Liver (tissue), 9 donors: Measurements from ENCODE around the gene MSI2. TPM values are rescaled to one million over a fixed set of nuclear protein-coding genes. Genes with fewer than 3 reads are reported as not detected.

Experiments used
- DNase-seq: peaks from one replicate; pipeline ENCODE4 v3.0.0-alpha.2; 2017; ENCODE audit warnings: low spot score
- H3K27ac ChIP-seq, 2 donors: one replicate each; pipeline ENCODE4 v1.7.0; 2013; ENCODE audit warnings: inconsistent platforms in 2 of 2, low read length in 2 of 2, control low read depth in 1 of 2, low read depth in 1 of 2, mild to moderate bottlenecking in 1 of 2
- H3K27me3 ChIP-seq, 4 donors: one replicate each; pipeline versions ENCODE4 v1.6.1 to v1.7.0; 2013; ENCODE audit warnings: low read length in 3 of 4, inconsistent platforms in 1 of 4, mild to moderate bottlenecking in 1 of 4, moderate library complexity in 1 of 4; ENCODE audit not compliant: control insufficient read depth in 4 of 4, insufficient read depth in 4 of 4
- H3K36me3 ChIP-seq, 4 donors: one replicate each; pipeline versions ENCODE4 v1.6.1 to v1.7.0; 2013; ENCODE audit warnings: low read length in 3 of 4, mild to moderate bottlenecking in 3 of 4, low read depth in 1 of 4, moderate library complexity in 1 of 4; ENCODE audit not compliant: control insufficient read depth in 4 of 4, insufficient read depth in 3 of 4
- H3K4me1 ChIP-seq, 4 donors: one replicate each; pipeline versions ENCODE4 v1.6.1 to v1.7.0; 2013; ENCODE audit warnings: low read length in 3 of 4, mild to moderate bottlenecking in 3 of 4, moderate library complexity in 1 of 4; ENCODE audit not compliant: control insufficient read depth in 4 of 4, insufficient read depth in 4 of 4
- H3K4me3 ChIP-seq, 3 donors: one replicate each; pipeline versions ENCODE4 v1.6.1 to v1.7.0; 2013; ENCODE audit warnings: low read length in 3 of 3, control low read depth in 1 of 3, low read depth in 1 of 3, mild to moderate bottlenecking in 1 of 3
- H3K9ac ChIP-seq, 2 donors: one replicate each; pipeline ENCODE4 v1.7.0; 2013; ENCODE audit warnings: low read length in 2 of 2, mild to moderate bottlenecking in 2 of 2, moderate library complexity in 2 of 2, control low read depth in 1 of 2, low read depth in 1 of 2
- H3K9me3 ChIP-seq, 4 donors: one replicate each; pipeline versions ENCODE4 v1.6.1 to v1.7.0; 2013; ENCODE audit warnings: low read length in 3 of 4; ENCODE audit not compliant: control insufficient read depth in 4 of 4
- ATF3 ChIP-seq: IDR thresholded peaks from 2 replicates; pipeline ENCODE4 v1.6.1; 2016; ENCODE audit warnings: antibody characterized with exemption
- EGR1 ChIP-seq, 2 donors: IDR thresholded peaks; 2 replicates each; pipeline ENCODE4 v1.6.1; 2016 to 2018; ENCODE audit warnings: antibody characterized with exemption in 2 of 2, low read depth in 2 of 2
- FOXA1 ChIP-seq: IDR thresholded peaks from 2 replicates; pipeline ENCODE4 v1.6.1; 2016; ENCODE audit warnings: antibody characterized with exemption
- FOXA2 ChIP-seq: IDR thresholded peaks from 2 replicates; pipeline ENCODE4 v1.6.1; 2016; ENCODE audit warnings: antibody characterized with exemption
- GABPA ChIP-seq, 2 donors: IDR thresholded peaks in 1 of 2; conservative IDR thresholded peaks in 1 of 2; 2 replicates each; pipeline ENCODE4 v1.6.1; 2016; ENCODE audit warnings: antibody characterized with exemption in 2 of 2, mild to moderate bottlenecking in 1 of 2, moderate library complexity in 1 of 2
- HNF4A ChIP-seq, 2 donors: conservative IDR thresholded peaks; 2 replicates each; pipeline ENCODE4 v1.6.1; 2016; ENCODE audit warnings: antibody characterized with exemption in 2 of 2, mild to moderate bottlenecking in 2 of 2
- HNF4G ChIP-seq: IDR thresholded peaks from 2 replicates; pipeline ENCODE4 v1.6.1; 2016; ENCODE audit warnings: antibody characterized with exemption
- JUND ChIP-seq, 2 donors: IDR thresholded peaks; 2 replicates each; pipeline ENCODE4 v1.6.1; 2016; ENCODE audit warnings: antibody characterized with exemption in 2 of 2
- MAX ChIP-seq: IDR thresholded peaks from 2 replicates; pipeline ENCODE4 v1.6.1; 2016; ENCODE audit warnings: antibody characterized with exemption
- RAD21 ChIP-seq, 2 donors: IDR thresholded peaks; 2 replicates each; pipeline ENCODE4 v1.6.1; 2016; ENCODE audit warnings: antibody characterized with exemption in 2 of 2, mild to moderate bottlenecking in 2 of 2
- RXRA ChIP-seq, 2 donors: IDR thresholded peaks; 2 replicates each; pipeline ENCODE4 v1.6.1; 2017 to 2018; ENCODE audit warnings: antibody characterized with exemption in 2 of 2, mild to moderate bottlenecking in 1 of 2
- SP1 ChIP-seq: IDR thresholded peaks from 2 replicates; pipeline ENCODE4 v1.6.1; 2018; ENCODE audit warnings: antibody characterized with exemption, mild to moderate bottlenecking
- TAF1 ChIP-seq: conservative IDR thresholded peaks from 2 replicates; pipeline ENCODE4 v1.6.1; 2016; ENCODE audit warnings: antibody characterized with exemption, mild to moderate bottlenecking
- YY1 ChIP-seq: IDR thresholded peaks from 2 replicates; pipeline ENCODE4 v1.6.1; 2016; ENCODE audit warnings: antibody characterized with exemption, mild to moderate bottlenecking
- WGBS: extraction: QIAGEN DNeasy Blood & Tissue Kit; methylation state at CpG from one replicate; pipeline ENCODE4 v1.1.7; 2013; 5-methylcytosine and 5-hydroxymethylcytosine counted together
- polyA plus RNA-seq, 2 donors: library from polyadenylated mRNA; stranded (reverse) in 1 of 2; unstranded in 1 of 2; fragments of 200-250 nt in 1 of 2; fragments of >200 nt in 1 of 2; fragmentation: Nextera tagmentation in 1 of 2; extraction: Ambion mirVana in 1 of 2; gene quantifications; one replicate each; pipeline versions ENCODE4 v1.2.1 to v1.2.3, GENCODE V29; 2013 to 2015
- total RNA-seq, 2 donors: library from RNA; depleted of rRNA; stranded (reverse); fragments of >200 nt; gene quantifications; one replicate each; pipeline ENCODE4 v1.2.3, GENCODE V29; 2014
- TF ChIP-seq, protein P1 (sequence below): IDR thresholded peaks from 2 replicates; pipeline ENCODE4 v1.6.1; 2016; ENCODE audit warnings: antibody characterized with exemption, mild to moderate bottlenecking
- TF ChIP-seq, protein P2 (sequence below): IDR thresholded peaks from 2 replicates; pipeline ENCODE4 v1.6.1; 2016; ENCODE audit warnings: antibody characterized with exemption
- TF ChIP-seq, protein P3 (sequence below): fragments of 150-350 bp; IDR thresholded peaks from 2 replicates; pipeline ENCODE4 v1.5.1; 2017; ENCODE audit warnings: improper control_type of control experiment, low read depth, low read length; ENCODE audit not compliant: missing input control
- donor health status: healthy.
- donor health status: healthy.
- donor health status: healthy.
- donor health status: healthy.
- donor health status: healthy.

The MSI2 gene
- total and polyA plus RNA-seq, 4 donors = 5.7 to 15.6 (median 9.2) TPM

DNA sequence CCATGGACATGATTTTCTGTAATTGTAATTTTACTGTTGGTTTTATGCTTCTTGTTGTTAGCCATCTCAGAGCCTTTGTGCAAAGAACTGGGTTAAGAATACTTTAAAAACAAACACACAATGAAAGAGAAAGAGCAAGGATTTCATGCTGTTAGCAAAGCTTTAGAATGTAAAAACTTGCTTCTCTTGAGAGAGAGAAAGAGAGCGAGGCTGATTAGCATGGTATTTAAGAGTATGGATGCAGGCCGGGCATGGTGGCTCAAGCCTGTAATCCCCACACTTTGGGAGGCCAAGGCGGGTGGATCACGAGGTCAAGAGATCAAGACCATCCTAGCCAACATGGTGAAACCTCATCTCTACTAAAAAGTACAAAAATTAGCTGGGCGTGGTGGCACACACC, 76.2 kb downstream of the MSI2 start:
- Histone ChIP-seq H3K4me1 (peaks cover 0 to 2% (median 0%) of the 10 kb centered on the region in 4 donors), H3K36me3 (no peaks in the 10 kb centered on the region), H3K9ac (no peak overlapping the region), H3K9me3 (no peaks in the 10 kb centered on the region), H3K27me3 (no peaks in the 10 kb centered on the region), H3K4me3 (no peak overlapping the region), H3K27ac (no peak overlapping the region)
- WGBS = 98% methylated on average over 5 of the region's 5 CpGs
- DNase-seq = no peak
- no peak for TF ChIP-seq FOXA2
- no peak for TF ChIP-seq RXRA (IDR thresholded peaks at IDR 0.05)
- no peak for TF ChIP-seq EGR1 (IDR thresholded peaks at IDR 0.05; ENCODE audit: low read depth in 2 of 2)
- TF ChIP-seq YY1 = no peak
- TF ChIP-seq FOXA1 = no peak
- TF ChIP-seq RAD21 (IDR thresholded peaks at IDR 0.05) = no peak
- TF ChIP-seq, protein P1, sequence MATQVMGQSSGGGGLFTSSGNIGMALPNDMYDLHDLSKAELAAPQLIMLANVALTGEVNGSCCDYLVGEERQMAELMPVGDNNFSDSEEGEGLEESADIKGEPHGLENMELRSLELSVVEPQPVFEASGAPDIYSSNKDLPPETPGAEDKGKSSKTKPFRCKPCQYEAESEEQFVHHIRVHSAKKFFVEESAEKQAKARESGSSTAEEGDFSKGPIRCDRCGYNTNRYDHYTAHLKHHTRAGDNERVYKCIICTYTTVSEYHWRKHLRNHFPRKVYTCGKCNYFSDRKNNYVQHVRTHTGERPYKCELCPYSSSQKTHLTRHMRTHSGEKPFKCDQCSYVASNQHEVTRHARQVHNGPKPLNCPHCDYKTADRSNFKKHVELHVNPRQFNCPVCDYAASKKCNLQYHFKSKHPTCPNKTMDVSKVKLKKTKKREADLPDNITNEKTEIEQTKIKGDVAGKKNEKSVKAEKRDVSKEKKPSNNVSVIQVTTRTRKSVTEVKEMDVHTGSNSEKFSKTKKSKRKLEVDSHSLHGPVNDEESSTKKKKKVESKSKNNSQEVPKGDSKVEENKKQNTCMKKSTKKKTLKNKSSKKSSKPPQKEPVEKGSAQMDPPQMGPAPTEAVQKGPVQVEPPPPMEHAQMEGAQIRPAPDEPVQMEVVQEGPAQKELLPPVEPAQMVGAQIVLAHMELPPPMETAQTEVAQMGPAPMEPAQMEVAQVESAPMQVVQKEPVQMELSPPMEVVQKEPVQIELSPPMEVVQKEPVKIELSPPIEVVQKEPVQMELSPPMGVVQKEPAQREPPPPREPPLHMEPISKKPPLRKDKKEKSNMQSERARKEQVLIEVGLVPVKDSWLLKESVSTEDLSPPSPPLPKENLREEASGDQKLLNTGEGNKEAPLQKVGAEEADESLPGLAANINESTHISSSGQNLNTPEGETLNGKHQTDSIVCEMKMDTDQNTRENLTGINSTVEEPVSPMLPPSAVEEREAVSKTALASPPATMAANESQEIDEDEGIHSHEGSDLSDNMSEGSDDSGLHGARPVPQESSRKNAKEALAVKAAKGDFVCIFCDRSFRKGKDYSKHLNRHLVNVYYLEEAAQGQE = no peak
- TF ChIP-seq MAX = no peak
- TF ChIP-seq SP1 = no peak
- no peak for TF ChIP-seq HNF4G
- TF ChIP-seq, protein P2, sequence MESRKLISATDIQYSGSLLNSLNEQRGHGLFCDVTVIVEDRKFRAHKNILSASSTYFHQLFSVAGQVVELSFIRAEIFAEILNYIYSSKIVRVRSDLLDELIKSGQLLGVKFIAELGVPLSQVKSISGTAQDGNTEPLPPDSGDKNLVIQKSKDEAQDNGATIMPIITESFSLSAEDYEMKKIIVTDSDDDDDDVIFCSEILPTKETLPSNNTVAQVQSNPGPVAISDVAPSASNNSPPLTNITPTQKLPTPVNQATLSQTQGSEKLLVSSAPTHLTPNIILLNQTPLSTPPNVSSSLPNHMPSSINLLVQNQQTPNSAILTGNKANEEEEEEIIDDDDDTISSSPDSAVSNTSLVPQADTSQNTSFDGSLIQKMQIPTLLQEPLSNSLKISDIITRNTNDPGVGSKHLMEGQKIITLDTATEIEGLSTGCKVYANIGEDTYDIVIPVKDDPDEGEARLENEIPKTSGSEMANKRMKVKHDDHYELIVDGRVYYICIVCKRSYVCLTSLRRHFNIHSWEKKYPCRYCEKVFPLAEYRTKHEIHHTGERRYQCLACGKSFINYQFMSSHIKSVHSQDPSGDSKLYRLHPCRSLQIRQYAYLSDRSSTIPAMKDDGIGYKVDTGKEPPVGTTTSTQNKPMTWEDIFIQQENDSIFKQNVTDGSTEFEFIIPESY = no peak
- TF ChIP-seq TAF1 = no peak
- TF ChIP-seq HNF4A (conservative IDR thresholded peaks at IDR 0.05) = no peak
- TF ChIP-seq, protein P3, sequence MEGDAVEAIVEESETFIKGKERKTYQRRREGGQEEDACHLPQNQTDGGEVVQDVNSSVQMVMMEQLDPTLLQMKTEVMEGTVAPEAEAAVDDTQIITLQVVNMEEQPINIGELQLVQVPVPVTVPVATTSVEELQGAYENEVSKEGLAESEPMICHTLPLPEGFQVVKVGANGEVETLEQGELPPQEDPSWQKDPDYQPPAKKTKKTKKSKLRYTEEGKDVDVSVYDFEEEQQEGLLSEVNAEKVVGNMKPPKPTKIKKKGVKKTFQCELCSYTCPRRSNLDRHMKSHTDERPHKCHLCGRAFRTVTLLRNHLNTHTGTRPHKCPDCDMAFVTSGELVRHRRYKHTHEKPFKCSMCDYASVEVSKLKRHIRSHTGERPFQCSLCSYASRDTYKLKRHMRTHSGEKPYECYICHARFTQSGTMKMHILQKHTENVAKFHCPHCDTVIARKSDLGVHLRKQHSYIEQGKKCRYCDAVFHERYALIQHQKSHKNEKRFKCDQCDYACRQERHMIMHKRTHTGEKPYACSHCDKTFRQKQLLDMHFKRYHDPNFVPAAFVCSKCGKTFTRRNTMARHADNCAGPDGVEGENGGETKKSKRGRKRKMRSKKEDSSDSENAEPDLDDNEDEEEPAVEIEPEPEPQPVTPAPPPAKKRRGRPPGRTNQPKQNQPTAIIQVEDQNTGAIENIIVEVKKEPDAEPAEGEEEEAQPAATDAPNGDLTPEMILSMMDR = no peak
- TF ChIP-seq GABPA (IDR thresholded peaks at IDR 0.05 in 1 of 2, conservative IDR thresholded peaks at IDR 0.05 in 1 of 2) = no peak

DNA sequence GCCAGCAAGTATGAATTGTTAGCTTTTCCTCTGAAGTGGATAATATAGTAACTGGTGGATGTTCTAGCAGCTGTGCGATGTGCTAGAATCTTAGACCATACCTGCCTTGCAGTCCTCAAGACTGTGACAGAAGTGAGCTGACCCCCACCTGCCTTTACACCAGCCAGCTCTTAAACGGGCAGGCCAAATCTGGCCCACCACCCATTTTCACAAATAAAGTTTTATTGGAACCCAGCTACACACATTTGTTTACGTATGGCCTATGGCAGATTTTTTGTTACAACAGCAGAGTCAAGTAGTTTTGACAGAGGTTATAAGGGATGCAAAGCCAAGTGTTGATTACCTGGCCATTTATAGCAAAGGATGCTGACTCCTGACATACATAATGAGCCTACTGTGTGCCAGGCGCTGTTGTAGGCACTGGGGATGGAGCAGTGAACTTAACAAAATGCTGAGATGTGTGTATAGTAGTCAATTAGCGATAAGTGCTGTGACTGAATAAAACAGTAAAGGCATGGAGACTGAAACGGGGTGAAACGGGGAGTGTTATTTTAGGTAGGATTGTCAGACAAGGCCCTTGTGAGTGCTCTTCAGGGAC, 79.0 kb downstream of the MSI2 start:
- Histone ChIP-seq H3K27me3 (no peaks in the 10 kb centered on the region), H3K4me1 (no peaks in the 10 kb centered on the region), H3K9me3 (no peaks in the 10 kb centered on the region), H3K4me3 (no peak overlapping the region), H3K27ac (no peak overlapping the region), H3K9ac (no peak overlapping the region), H3K36me3 (no peaks in the 10 kb centered on the region)
- 96% methylated on average over 7 of the region's 7 CpGs for WGBS
- no peak for DNase-seq
- TF ChIP-seq RAD21 (IDR thresholded peaks at IDR 0.05) (no peak), GABPA (IDR thresholded peaks at IDR 0.05 in 1 of 2, conservative IDR thresholded peaks at IDR 0.05 in 1 of 2) (no peak), SP1 (no peak), JUND (IDR thresholded peaks at IDR 0.05) (no peak), EGR1 (IDR thresholded peaks at IDR 0.05; ENCODE audit: low read depth in 2 of 2) (no peak), ATF3 (no peak), FOXA1 (no peak), HNF4A (conservative IDR thresholded peaks at IDR 0.05) (no peak), TAF1 (no peak)
- TF ChIP-seq, protein P1 = no peak
- TF ChIP-seq, protein P3 = no peak
